HepG2 (cell line): ENCODE results near the gene LRRC8C. TPM values are rescaled to one million over a fixed set of nuclear protein-coding genes. Genes with fewer than 3 reads are reported as not detected.

Experiments used
- ATAC-seq: fragments of 200-7000 bp; cut with Tn5 transposase; 3 replicates; pipeline ENCODE4 v1.9.1; 2020; ENCODE audit warnings: mild to moderate bottlenecking, moderate library complexity
- BruUV-seq: library from RNA; stranded (reverse); fragments of 400-500 nt; replicated peaks from 2 replicates; lab custom pipeline; 2021; lab: Mats Ljungman, UMichigan
- CTCF ChIA-PET: fragments of 300-600 bp; formaldehyde crosslinking; extraction: SDS; loops from one replicate; lab custom pipeline; 2021; ENCODE audit warnings: low total read pairs, inconsistent platforms, low intra/inter-chr PET ratio; lab: Yijun Ruan, JAX
- POLR2A ChIA-PET: fragments of 350-600 bp; sonication (Branson Sonifier 250); formaldehyde crosslinking; loops from one replicate; lab custom pipeline; 2020; ENCODE audit warnings: antibody characterized with exemption, inconsistent platforms; lab: Yijun Ruan, JAX
- DNase-seq: peaks from one replicate; pipeline ENCODE4 v3.0.0-alpha.2; 2015; ENCODE audit warnings: low spot score
- FAIRE-seq: peaks from 3 replicates; lab custom pipeline; 2011; peaks lifted over from hg19 to GRCh38; lab: Jason Lieb, UNC
- H2AFZ ChIP-seq: one replicate; pipeline ENCODE4 v1.6.1; 2011; ENCODE audit warnings: low read length, inconsistent platforms
- H3K27ac ChIP-seq: fragments of 300-600 bp; 3 replicates; pipeline ENCODE4 v1.8.0; 2011; ENCODE audit warnings: mixed run types, mild to moderate bottlenecking, mixed read lengths, low read length, inconsistent platforms; ENCODE audit not compliant: insufficient read depth; ENCODE audit errors: extremely low read length
- H3K27me3 ChIP-seq, 2 experiments: fragments of 200-600 bp in 1 of 2; 2 replicates in 1 of 2; 3 replicates in 1 of 2; pipeline versions ENCODE4 v1.6.0 to v1.8.0; 2011; ENCODE audit warnings: low read length in 2 of 2, mild to moderate bottlenecking in 2 of 2, moderate library complexity in 2 of 2, inconsistent platforms in 1 of 2; ENCODE audit not compliant: insufficient read depth in 2 of 2, control insufficient read depth in 1 of 2
- H3K36me3 ChIP-seq, 2 experiments: fragments of 200-600 bp in 1 of 2; replicated peaks in 1 of 2; 2 replicates in 1 of 2; 3 replicates in 1 of 2; pipeline versions ENCODE4 v1.5.1 to v1.8.0; 2011; ENCODE audit warnings: low read length in 2 of 2, inconsistent platforms in 1 of 2; ENCODE audit not compliant: insufficient read depth in 2 of 2, control insufficient read depth in 1 of 2
- H3K4me1 ChIP-seq: 2 replicates; pipeline ENCODE4 v1.5.1; 2012; ENCODE audit warnings: low read length, inconsistent platforms; ENCODE audit not compliant: insufficient read depth
- H3K4me2 ChIP-seq: 2 replicates; pipeline ENCODE4 v1.6.0; 2011; ENCODE audit warnings: low read depth, low read length, inconsistent platforms
- H3K4me3 ChIP-seq, 3 experiments: fragments of 200-600 bp in 1 of 3; sonication (generic), shearing (Covaris generic) in 1 of 3; replicated peaks in 1 of 3; 2 replicates each; pipeline ENCODE4 v1.5.1; 2011 to 2016; ENCODE audit warnings: low read length in 3 of 3, inconsistent platforms in 2 of 3, low read depth in 2 of 3, mild to moderate bottlenecking in 2 of 3, control low read depth in 1 of 3, mixed read lengths in 1 of 3; ENCODE audit not compliant: insufficient read depth in 1 of 3
- H3K79me2 ChIP-seq: one replicate; pipeline ENCODE4 v1.6.1; 2011; ENCODE audit warnings: low read length, inconsistent platforms; ENCODE audit not compliant: insufficient read depth
- H3K9ac ChIP-seq: 2 replicates; pipeline ENCODE4 v1.6.0; 2011; ENCODE audit warnings: mild to moderate bottlenecking, low read depth, low read length, inconsistent platforms; ENCODE audit not compliant: insufficient read depth
- H3K9me3 ChIP-seq: 2 replicates; pipeline ENCODE4 v1.5.1; 2012; ENCODE audit warnings: mild to moderate bottlenecking, low read length
- H4K20me1 ChIP-seq: 2 replicates; pipeline ENCODE4 v1.6.0; 2011; ENCODE audit warnings: inconsistent platforms, mild to moderate bottlenecking, low read length, moderate library complexity; ENCODE audit not compliant: insufficient read depth
- ATF6 ChIP-seq: sonication (generic); formaldehyde crosslinking; conservative IDR thresholded peaks from 2 replicates; pipeline ENCODE4 v1.4.0; 2020; ENCODE audit warnings: missing genetic modification reagents
- ZFY ChIP-seq: sonication (generic); formaldehyde crosslinking; IDR thresholded peaks from 2 replicates; pipeline ENCODE4 v1.4.0; 2020; ENCODE audit warnings: missing genetic modification reagents
- ZNF24 ChIP-seq: fragments of 450-650 bp; IDR thresholded peaks from 2 replicates; pipeline ENCODE4 v1.6.1; 2017; ENCODE audit warnings: antibody characterized with exemption, mild to moderate bottlenecking
- WGBS: methylation state at CpG from one replicate; pipeline ENCODE4 v1.1.6; 2017; ENCODE audit warnings: low lambda C conversion rate; 5-methylcytosine and 5-hydroxymethylcytosine counted together
- in situ Hi-C: cut with HindIII; loops from 2 replicates; pipeline ENCODE4 v1.10.0; 2017; ENCODE audit warnings: low pct_unique_long_range_greater_than_20kb; ENCODE audit not compliant: extremely low pct_ligation_motif_present
- intact Hi-C: fragments of 100-400 bp; cut with micrococcal nuclease; formaldehyde crosslinking; loops from one replicate; pipeline ENCODE4 v1.10.0; 2022; ENCODE audit not compliant: unreplicated experiment
- polyA plus RNA-seq, 8 experiments: library from polyadenylated mRNA; depleted of rRNA in 3 of 8; stranded (reverse) in 7 of 8; unstranded in 1 of 8; fragments of >200 nt; fragmentation: Illumina TruSeq in 4 of 8; extraction: Trizol in 4 of 8; gene quantifications; 2 replicates each; pipeline versions ENCODE4 v1.2.1 to v1.2.3, GENCODE V29; 2011 to 2016; ENCODE audit warnings: low read depth in 4 of 8, missing spikeins in 1 of 8, mixed read lengths in 1 of 8; ENCODE audit not compliant: insufficient read depth in 1 of 8
- total RNA-seq, 5 experiments: library from RNA; depleted of rRNA; stranded (reverse); fragments of >200 nt; fragmentation: Illumina TruSeq; extraction: Trizol; gene quantifications; 2 replicates each; pipeline ENCODE4 v1.2.3, GENCODE V29; 2016; ENCODE audit warnings: low read depth in 1 of 5
- TF ChIP-seq, protein P1 (sequence below): sonication (generic); formaldehyde crosslinking; IDR thresholded peaks from 2 replicates; pipeline ENCODE4 v1.4.0; 2020; ENCODE audit warnings: missing genetic modification reagents

The LRRC8C gene
- total and polyA plus RNA-seq, 2 of the 13 experiments (the other 11 are each of a cell fraction or from before 2014, with no cell fraction given) = 0.22 to 0.32 TPM

DNA sequence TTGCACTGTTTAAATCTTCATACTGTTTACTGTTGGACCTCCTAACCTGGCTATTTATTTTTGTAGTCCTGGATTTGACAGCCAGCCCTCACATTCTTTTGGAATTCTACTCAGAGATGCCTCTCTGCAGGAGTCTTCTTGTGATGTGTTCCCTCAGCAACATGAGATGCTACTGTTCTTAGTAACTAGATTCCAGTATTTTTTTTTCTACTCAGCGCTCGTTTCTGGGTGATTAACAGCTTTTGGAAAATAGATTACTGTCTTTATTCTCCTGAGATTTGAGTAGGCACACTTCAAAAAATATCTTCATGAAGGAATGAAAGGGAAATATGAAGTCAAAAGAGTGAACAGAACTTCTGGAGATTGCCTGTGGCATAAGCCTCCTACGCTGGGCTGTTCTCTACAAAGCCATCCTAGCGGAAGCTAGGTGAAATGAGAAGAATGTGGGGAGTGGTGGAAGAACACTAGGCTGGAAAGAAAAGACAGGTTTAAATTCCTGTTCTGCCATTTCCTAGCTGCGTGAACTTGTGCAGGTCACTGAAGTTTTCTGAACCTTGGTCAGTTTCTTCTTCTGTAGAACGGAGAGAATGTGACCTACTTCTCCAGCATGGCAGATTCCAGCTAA, 75.9 kb downstream of the LRRC8C start:
- BruUV-seq = no TSS peak
- in situ Hi-C loops (no loop called here), intact Hi-C loops (no loop called here)
- TF ChIP-seq ATF6 (CRISPR knock-in tag) (no peak), ZNF24 (no peak), ZFY (CRISPR knock-in tag) (no peak)
- TF ChIP-seq, protein P1, sequence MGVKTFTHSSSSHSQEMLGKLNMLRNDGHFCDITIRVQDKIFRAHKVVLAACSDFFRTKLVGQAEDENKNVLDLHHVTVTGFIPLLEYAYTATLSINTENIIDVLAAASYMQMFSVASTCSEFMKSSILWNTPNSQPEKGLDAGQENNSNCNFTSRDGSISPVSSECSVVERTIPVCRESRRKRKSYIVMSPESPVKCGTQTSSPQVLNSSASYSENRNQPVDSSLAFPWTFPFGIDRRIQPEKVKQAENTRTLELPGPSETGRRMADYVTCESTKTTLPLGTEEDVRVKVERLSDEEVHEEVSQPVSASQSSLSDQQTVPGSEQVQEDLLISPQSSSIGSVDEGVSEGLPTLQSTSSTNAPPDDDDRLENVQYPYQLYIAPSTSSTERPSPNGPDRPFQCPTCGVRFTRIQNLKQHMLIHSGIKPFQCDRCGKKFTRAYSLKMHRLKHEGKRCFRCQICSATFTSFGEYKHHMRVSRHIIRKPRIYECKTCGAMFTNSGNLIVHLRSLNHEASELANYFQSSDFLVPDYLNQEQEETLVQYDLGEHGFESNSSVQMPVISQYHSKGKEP (CRISPR knock-in tag) = no peak
- ATAC-seq (no peak), FAIRE-seq (no peak), DNase-seq (no peak)
- Histone ChIP-seq H3K4me3 (no peak overlapping the region), H3K27ac (no peak overlapping the region), H3K79me2 (no peaks in the 10 kb centered on the region), H3K9me3 (no peaks in the 10 kb centered on the region), H3K4me2 (no peak overlapping the region), H4K20me1 (no peaks in the 10 kb centered on the region), H2AFZ (no peak overlapping the region), H3K36me3 (no peaks in the 10 kb centered on the region), H3K9ac (no peak overlapping the region), H3K27me3 (no peaks in the 10 kb centered on the region), H3K4me1 (no peaks in the 10 kb centered on the region)
- ChIA-PET POLR2A (no interaction called here), CTCF (no interaction called here)
- 55% methylated on average over 6 of the region's 6 CpGs for WGBS
